OCI-LY3 (cell line): ENCODE results near the gene C16orf90.

Experiments used
- CTCF ChIP-seq: fragments of 200-600, 300-600 bp; sonication (generic); IDR thresholded peaks from 2 replicates; pipeline ENCODE4 v1.5.1; 2014; ENCODE audit warnings: antibody characterized with exemption, low read length, low read depth
- EZH2phosphoT487 ChIP-seq: fragments of 200-600 bp; shearing (Covaris generic); IDR thresholded peaks from 2 replicates; pipeline ENCODE4 v1.6.1; 2018; ENCODE audit warnings: antibody characterized with exemption, mixed run types, low read depth

GRCh38 chr16:3460585-3460984, 34.7 kb downstream of the C16orf90 start:
- TF ChIP-seq CTCF (no peak), EZH2phosphoT487 (no peak)
